ENCODE results near the gene PDE6B.

Gene PDE6B

GRCh38 chr4:612749-613125 is 12.6 kb upstream of the PDE6B start:
- no peak for DNase-seq (ENCODE audit: low spot score)
- no peak for TF ChIP-seq CTCF (IDR thresholded peaks at IDR 0.05; ENCODE audit: extremely low read depth, missing control alignments)

- no peak for DNase-seq (ENCODE audit: low spot score)
- TF ChIP-seq CTCF (IDR thresholded peaks at IDR 0.05; ENCODE audit: extremely low read depth, missing control alignments), result no peak
Measured at GRCh38 chr4:613126-613525, 12.2 kb upstream of the PDE6B start.

DNA sequence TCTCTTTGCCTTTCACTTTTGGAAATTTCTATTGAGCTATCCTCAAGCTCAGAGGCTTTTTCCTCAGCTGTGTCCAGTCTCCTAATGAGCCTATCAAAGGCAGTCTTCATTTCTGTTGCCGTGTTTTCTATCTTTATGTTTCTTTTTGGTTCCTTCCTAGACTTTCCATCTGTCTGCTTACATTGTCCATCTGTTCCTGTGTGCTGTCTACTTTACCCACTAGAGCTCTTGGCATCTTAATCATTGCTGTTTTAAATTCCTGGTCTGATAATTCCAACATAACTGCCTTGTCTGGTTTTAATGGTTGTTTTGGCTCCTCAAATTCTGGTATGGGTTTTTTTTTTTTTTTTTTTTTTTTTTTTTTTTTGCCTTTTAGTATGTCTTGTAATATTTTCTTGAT is 9.3 kb upstream of the PDE6B start:
- no peak for TF ChIP-seq CTCF (IDR thresholded peaks at IDR 0.05; ENCODE audit: extremely low read depth, missing control alignments)
- DNase-seq (ENCODE audit: low spot score), result no peak

DNA sequence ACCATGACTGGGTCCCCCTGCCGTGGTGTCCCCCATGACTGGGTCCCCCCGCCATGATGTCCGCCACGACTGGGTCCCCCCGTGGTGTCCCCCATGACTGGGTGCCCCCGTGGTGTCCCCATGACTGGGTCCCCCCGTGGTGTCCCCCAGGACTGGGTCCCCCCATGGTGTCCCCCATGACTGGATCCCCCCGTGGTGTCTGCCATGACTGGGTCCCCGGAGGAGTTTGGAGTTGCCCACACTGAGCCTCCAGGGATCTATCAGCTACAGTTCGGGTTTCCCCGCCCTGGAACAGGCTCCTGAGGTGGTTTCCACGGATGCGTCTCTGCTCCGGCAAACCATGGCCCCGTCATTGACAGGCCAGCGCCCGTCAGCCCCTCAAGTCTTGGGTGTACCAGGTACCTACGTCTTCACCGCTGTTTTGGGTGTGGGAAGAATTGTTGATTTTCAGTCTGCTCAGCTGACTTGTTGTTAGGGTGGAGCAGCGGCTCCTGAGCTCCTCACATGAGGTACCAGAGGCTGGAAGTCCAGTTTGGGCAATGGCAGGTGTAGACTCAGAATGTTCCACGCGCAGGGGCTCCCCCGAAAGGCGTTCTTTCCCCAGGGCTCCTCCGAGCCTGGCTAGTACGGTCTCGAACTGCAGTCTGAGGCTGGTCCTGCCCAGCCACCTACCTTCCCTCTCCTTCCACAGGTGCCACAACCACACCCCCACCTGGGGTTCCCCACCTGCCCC is 8.3 kb upstream of the PDE6B start:
- no peak for TF ChIP-seq CTCF (IDR thresholded peaks at IDR 0.05; ENCODE audit: extremely low read depth, missing control alignments)
- no peak for DNase-seq (ENCODE audit: low spot score)

DNA sequence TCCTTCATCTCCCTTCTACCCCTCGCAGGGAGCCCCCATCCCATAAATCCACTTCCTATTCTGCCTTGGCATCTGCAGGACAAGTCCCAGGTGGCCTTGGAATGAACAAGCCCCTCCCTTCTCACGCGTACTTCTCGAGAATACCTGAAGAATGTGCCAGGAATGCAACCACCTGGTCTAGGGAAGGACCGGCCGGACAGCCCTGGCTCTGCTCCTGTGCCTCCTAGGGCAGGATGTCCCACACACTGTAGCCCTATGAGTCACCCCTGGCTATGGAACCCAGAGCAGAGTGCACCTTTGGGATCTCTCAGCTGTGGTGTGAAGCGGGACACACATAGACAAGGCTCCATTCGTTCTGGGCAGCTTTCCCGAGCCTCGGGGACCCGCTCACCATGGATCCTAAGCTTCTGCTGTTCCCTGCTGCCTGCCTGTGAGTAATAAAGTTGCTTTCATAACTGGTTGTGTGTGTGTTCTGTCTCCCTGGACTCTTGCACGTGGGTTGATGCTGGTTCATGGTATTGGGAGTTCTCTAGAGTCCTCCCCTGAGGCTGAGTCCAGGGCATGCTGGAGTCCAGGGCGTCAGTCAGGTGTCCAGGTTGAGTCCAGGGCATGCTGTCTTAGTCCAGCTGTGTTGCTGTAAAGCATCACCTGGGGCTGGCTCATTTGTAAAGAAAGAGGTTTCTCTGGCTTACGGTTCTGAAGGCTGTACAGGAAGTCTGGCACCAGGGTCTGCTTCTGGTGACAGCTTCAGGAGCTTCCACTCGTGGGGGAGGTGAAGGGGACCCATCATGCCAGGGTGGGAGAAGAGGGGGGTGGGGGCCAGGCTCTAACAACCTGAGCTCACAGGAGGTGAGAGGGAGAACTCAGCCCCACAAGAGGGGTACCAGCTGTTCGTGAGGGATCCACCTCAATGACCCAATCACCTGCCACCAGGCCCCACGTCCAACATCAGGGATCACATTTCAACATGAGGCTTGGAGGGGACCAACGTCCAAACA is 7.4 kb upstream of the PDE6B start:
- DNase-seq (ENCODE audit: low spot score), result no peak
- no peak for TF ChIP-seq CTCF (IDR thresholded peaks at IDR 0.05; ENCODE audit: extremely low read depth, missing control alignments)

- DNase-seq (ENCODE audit: low spot score), result no peak
- TF ChIP-seq CTCF (IDR thresholded peaks at IDR 0.05; ENCODE audit: extremely low read depth, missing control alignments), result no peak
Measured at GRCh38 chr4:620201-620600, 5.2 kb upstream of the PDE6B start.

DNA sequence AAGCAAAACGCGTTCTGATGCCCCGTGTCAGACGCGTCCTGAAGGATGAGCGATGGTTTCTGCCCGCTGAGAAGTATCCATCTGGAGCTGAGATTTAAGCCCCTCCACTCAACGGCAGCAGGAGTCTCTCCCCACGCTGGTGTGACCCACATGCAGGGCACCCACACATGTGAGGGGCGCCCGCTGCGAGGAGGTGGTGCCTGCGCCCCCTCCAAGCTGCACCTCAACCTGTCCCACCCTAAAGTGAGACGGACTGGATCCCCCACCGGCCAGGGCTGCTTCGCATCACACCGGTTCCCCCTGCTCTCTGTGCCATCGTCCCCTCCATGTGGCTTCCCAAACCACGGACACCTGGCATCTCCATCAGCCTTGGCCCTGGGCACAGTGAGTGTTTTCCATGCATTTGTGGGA is 4.5 kb upstream of the PDE6B start:
- TF ChIP-seq CTCF (IDR thresholded peaks at IDR 0.05; ENCODE audit: extremely low read depth, missing control alignments), result no peak
- no peak for DNase-seq (ENCODE audit: low spot score)

All from GM20000 (cell line).